Choroid plexus epithelial cell (primary cell): ENCODE measurements around the gene XRCC1.

Experiments
- DNase-seq: peaks from one replicate; pipeline ENCODE4 v3.0.0-alpha.2; 2010; ENCODE audit warnings: low read depth
- H3K4me3 ChIP-seq: 2 replicates; pipeline ENCODE4 v1.5.1; 2011; ENCODE audit warnings: low read depth, mild to moderate bottlenecking, control low read depth, low read length, moderate library complexity
- CTCF ChIP-seq: conservative IDR thresholded peaks from 2 replicates; pipeline ENCODE4 v1.5.1; 2011; ENCODE audit warnings: low read depth, mild to moderate bottlenecking, control low read depth, inconsistent platforms, low read length, moderate library complexity

The XRCC1 gene

DNA sequence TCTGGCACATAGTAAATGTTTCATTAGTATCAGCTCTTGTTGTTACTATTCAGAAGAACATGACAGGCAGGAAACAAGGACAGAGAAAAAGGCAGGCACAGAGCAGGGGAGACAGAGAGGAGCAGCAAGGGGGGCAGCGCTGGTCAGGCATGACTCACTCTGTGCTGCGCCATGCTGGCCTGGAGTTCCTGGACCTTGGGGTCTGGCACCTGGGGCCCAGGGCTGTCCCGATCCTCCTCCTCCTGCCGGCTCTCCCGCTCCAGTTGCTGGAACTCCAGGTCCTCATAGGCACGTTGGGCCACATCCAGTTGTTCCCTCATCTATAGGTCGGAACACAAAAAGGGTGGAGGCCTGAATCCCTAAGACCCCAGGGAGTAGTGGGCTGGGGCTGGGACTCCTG, 78.4 kb downstream of the XRCC1 start:
- no peak for TF ChIP-seq CTCF
- DNase-seq: no peak
- H3K4me3 ChIP-seq: no peak overlapping the region

DNA sequence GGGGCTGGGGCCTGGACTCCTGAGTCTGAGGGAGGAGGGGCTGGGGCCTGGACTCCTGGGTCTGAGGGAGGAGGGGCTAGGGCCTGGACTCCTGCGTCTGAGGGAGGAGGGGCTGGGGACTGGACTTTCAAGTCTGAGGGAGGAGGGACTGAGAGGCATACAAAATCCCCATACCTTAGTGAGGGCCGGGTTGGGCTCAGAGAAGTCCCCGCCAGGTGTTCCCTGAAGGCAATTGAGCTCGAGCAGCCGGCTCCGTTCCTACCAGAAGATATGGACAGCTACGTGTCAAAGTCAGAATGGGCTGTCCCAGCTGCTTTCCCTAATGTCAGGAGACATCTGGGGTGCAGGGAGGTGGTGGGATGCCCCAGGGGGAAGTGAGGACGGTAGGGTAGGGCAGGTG, 80.2 kb downstream of the XRCC1 start:
- no peak overlapping the region for H3K4me3 ChIP-seq
- TF ChIP-seq CTCF: no peak
- DNase-seq: no peak
